HL-60/S4 treated with retinoic acid at 250 ng/mL for 4 days and 3 days (cell line): ENCODE results near the gene TSC22D2.

Source experiments
- in situ Hi-C: fragments of 300-500 bp; cut with MboI; formaldehyde crosslinking; loops from 2 replicates; pipeline ENCODE4 v1.7.0; 2022; ENCODE audit warnings: low sequenced_read_pairs

The TSC22D2 gene

GRCh38 chr3:150411106-150411460 lies 3.0 kb downstream of the TSC22D2 start:
- in situ Hi-C loops = no loop called here

GRCh38 chr3:150411546-150411945 lies 3.4 kb downstream of the TSC22D2 start:
- in situ Hi-C loops = no loop called here

- in situ Hi-C loops = no loop called here
Measured at GRCh38 chr3:150411976-150412375, 3.9 kb downstream of the TSC22D2 start.

GRCh38 chr3:150412561-150413231 lies 4.6 kb downstream of the TSC22D2 start:
- in situ Hi-C loops = no loop called here

GRCh38 chr3:150414258-150414657 lies 6.2 kb downstream of the TSC22D2 start:
- in situ Hi-C loops = no loop called here

- in situ Hi-C loops = no loop called here
Measured at GRCh38 chr3:150414959-150415358, 6.9 kb downstream of the TSC22D2 start.

GRCh38 chr3:150419076-150419868 lies 11.2 kb downstream of the TSC22D2 start:
- in situ Hi-C loops = no loop called here

- in situ Hi-C loops = no loop called here
Measured at GRCh38 chr3:150419959-150420358, 11.9 kb downstream of the TSC22D2 start.

- in situ Hi-C loops = no loop called here
Measured at GRCh38 chr3:150421256-150421655, 13.2 kb downstream of the TSC22D2 start.

GRCh38 chr3:150421799-150422548 lies 13.9 kb downstream of the TSC22D2 start:
- in situ Hi-C loops = no loop called here

- in situ Hi-C loops = no loop called here
Measured at GRCh38 chr3:150422907-150423306, 14.8 kb downstream of the TSC22D2 start.

- in situ Hi-C loops = no loop called here
Measured at GRCh38 chr3:150423761-150424160, 15.7 kb downstream of the TSC22D2 start.

GRCh38 chr3:150426292-150426691 lies 18.2 kb downstream of the TSC22D2 start:
- in situ Hi-C loops = no loop called here

- in situ Hi-C loops = no loop called here
Measured at GRCh38 chr3:150428562-150428961, 20.5 kb downstream of the TSC22D2 start.

GRCh38 chr3:150429767-150430671 lies 21.9 kb downstream of the TSC22D2 start:
- in situ Hi-C loops = no loop called here

- in situ Hi-C loops = no loop called here
Measured at GRCh38 chr3:150433347-150433746, 25.2 kb downstream of the TSC22D2 start.

GRCh38 chr3:150434234-150434633 lies 26.1 kb downstream of the TSC22D2 start:
- in situ Hi-C loops = no loop called here

- in situ Hi-C loops = no loop called here
Measured at GRCh38 chr3:150436161-150436560, 28.1 kb downstream of the TSC22D2 start.

- in situ Hi-C loops = no loop called here
Measured at GRCh38 chr3:150439657-150440056, 31.6 kb downstream of the TSC22D2 start.

- in situ Hi-C loops = no loop called here
Measured at GRCh38 chr3:150443331-150443741, 35.2 kb downstream of the TSC22D2 start.

GRCh38 chr3:150444371-150444770 lies 36.3 kb downstream of the TSC22D2 start:
- in situ Hi-C loops = no loop called here
